CD4-positive, alpha-beta T cell treated with Interleukin-2 at 100 ng/mL for 4 hours (primary cell): Measurements from ENCODE around the gene FBXW12.
"Not testable (repeated sequence)": the region's sequence is repeated elsewhere in the genome, so short reads cannot be mapped to it uniquely, and the experiment has no call there.

ENCODE experiments used
- DNase-seq: peaks from one replicate; pipeline ENCODE4 v3.0.0-alpha.2; 2020; ENCODE audit warnings: low spot score

Gene FBXW12

DNA sequence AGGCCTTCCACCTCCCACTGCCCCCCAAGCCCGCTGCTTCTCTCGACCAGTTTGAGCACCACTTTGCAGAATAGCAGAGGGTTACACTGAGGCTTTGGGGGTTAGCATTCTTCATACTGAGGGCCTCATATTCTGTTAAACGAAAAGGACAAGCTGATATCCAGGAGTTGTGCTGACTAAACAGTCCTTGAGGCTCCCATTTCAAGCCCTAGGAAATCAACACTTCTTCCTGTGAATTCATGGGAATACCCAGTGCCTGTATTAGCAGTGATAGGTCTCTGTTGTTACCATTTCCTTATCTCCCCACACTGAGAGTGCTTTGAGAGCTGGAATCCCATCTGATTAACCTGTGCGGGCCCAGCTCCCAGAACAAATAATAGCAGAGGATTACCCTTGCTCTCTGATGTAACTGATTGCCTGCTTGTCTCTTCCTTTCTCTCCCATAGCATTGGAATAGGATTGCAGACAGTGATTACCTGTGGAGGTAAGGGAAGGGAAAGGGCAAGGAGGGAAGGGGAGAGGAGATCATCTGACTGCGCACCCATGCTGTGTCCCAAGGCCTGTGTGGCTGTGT lies 930 bp downstream of the FBXW12 start:
- DNase-seq: no peak

DNA sequence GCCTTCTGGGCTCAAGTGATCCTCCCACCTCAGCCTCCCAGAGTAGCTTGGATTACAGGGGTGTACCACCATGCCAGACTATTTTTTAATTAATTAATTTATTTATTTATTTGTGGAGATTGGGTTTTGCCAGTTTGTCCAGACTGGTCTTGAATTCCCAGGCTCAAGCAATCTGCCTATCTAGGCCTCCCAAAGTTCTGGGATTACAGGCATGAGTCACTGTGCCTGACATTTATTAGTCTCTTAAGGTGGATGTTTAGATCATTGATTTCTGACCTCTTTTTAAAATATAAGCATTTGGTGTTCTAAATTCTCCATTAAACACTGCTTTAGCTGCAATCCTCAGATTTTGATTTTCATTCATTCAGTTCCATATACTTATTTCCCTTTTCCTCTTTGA lies 15.6 kb downstream of the FBXW12 start:
- DNase-seq: no peak

DNA sequence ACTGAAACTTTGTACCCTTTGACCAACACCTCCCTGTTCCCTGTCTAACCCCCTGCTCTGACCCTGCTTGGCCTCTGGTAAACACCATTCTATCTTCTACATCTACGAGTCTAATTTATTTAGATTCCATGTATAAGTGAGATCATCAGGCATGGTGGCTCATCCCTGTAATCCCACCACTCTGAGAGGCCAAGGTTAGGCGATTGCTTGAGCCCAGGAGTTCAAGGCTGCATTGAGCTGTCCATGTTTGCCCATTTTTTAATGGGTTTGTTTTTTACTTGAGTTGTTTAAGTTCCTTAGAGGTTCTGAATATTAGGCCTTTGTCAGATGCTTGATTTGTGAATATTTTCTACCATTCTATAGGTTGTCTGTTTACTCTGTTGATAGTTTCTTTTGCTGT lies 16.9 kb downstream of the FBXW12 start:
- DNase-seq: no peak

DNA sequence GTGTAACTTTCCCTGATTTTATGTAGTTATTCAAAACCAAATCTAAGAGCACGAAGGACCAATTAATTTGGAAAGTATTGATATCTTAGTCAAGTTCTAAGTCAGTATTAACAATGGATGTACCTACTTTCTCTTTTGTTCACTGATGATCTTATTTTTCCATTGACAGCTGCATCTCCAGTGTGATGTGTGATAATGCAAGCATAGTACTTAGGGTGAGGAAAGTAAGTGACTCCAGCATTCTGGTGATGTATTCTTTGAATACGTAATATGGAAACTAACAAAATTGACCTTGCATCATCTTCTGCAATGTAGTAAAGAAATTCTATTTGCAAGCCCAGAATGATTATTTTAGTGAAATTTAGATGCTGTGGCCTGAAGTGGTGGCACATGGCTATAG lies 22.4 kb downstream of the FBXW12 start:
- DNase-seq: no peak

DNA sequence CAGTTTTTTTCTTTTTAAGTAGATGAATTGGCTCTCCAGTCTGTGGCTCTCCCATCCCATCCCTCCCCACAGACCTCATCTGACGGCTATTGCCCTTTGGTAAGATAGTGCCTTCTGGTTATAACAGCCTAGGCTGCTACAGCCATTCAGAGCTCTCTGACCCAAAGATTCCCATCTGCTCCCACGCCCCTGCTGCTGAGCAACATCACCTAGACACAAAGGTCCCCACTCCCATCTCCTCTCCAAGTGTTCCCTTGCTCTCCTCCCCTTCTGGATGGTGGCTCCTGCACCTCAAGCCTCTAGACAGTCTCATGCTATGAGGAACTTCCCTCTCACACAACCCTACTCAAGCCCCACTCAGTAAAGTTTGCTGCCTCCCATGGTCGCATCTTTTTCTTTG lies 23.7 kb downstream of the FBXW12 start:
- DNase-seq: no peak

DNA sequence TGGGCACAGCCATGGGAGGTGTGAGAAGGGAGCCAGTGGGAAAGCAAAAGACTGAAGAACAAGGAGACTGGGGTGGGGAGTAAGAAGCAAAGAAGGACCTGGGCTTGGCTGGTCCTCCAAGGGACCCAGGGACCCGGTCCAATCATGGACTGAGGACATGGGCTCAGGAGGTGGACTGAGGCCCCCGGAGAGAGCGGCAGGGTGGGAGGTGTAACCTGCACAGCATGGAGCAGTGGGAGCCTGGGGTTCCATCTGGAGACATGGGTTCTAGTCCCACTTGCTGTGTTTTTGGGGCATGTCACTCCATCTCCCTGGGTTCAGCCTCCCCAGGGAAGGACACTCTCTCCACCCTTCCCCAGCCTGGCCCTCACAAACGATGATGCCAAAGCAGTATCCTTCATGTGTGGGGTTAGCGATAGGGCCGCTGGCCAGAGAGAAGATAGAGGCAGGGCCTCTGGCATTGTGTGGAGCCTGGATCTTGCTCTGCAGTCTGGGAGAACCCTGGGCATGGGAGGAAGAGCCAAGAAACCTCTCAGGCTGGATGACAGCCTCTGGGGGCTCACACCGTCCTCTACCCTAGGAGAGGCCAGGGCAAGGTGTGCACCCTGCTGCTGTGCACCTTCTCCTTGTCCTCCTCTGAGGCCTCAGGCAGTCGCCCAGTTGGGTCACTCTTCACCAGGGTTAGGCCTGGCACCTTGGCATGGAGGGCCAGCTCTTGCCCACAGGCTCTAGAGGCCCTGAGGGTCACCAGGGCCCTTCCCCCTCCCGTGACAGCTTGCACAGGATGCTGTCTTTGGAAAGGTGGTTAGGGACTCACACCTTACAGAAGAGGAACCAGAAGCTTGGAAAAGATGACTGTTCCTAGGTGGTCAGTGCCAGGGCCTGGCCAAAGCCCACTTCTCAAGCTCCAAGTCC lies 26.0 kb downstream of the FBXW12 start:
- no peak for DNase-seq

DNA sequence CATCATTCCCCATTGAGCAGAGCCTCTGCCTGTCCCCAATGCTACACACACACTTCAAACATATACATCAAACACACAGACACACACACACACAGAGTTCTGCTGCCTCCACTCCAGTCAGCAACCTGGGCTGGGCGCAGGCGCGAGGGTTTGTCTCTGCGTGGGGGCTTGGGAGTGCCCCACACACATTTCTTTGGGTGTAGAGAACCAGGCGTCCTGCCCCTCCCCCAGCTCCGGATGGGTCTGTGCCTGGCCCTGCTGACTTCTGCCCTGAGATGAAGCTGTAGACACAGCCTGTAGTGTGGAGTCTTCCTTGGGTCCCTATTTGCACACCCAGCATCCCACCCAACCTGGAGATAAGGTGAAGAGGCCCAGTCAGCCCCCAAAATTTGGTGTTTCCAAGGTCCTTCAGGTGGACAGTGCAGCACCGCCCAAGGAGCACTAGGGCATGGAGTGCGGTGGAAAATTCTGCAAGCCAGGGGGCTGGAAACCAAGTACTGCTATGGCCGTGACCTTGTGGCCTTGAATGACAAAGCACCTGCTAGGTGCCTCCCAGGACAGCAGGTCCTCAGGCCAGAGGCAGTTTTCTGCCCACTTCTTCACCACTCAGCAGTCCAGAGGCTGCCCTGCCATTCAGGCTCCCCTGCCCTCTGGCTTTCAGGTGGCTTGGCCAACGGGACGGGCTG lies 26.8 kb downstream of the FBXW12 start:
- DNase-seq: no peak

DNA sequence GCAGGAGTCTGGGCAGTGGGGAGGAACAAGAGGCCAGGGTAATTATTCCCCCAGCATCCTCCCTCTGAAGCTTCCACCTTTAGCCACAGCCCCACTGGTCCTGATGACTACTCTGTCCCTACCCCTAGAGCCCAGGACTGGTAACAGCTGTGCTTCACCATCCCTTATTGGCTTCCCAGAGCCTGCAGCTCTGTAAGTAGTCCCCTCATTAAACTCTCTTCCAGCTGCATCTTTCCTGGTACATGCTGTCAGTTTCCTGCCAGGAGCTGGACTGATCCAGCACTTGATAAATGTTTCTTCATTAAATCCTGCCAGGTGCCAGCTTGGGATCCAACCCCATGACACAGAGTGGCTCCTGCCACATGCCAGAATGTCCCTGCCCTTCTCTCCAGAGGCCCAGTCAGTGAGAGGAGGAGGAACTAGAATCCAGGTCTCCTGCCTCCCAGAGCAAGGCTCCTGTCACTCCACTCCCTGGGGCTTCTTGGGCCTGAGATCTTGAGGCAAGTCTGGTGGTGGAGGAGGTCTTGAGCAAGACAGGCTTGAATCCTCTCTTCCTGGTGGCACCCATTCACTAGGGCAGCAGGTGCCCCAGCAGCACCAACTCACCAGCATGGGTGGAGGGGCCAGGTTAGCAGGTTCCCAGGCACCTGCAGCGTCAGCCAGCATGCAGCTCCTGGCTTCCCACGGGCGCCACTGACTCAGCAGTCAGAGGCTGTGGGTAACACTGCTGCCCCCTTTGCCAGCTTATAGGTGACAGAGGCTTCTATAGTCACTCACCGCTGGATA lies 27.6 kb downstream of the FBXW12 start:
- DNase-seq: no peak

DNA sequence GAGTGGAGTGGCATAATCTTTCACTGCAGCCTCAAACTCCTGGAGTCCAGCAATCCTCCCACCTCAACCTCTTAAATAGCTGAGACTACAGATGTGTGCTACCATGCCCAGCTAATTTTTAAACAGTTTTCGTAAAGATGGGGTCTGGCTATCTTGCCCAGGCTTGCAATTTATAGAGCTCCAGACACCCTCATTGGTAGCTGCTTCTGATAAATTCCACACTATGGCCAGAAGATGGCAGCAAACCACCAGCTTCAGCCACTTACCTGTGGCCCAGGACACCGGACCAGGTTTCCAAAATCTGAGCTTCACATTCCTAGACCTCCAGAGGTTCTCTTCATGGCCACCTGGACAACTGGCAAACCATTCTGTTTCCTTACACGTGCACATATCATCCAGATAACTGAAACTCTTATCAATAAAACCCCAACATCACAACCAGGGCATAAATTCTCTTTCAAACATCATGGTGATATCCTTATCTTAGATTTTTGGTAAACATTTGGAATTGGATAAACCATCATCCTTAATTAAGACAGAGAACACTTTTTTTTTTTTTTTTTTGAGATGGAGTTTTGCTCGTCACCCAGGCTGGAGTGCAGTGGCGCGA lies 28.9 kb downstream of the FBXW12 start:
- DNase-seq: peak; percentile 80

DNA sequence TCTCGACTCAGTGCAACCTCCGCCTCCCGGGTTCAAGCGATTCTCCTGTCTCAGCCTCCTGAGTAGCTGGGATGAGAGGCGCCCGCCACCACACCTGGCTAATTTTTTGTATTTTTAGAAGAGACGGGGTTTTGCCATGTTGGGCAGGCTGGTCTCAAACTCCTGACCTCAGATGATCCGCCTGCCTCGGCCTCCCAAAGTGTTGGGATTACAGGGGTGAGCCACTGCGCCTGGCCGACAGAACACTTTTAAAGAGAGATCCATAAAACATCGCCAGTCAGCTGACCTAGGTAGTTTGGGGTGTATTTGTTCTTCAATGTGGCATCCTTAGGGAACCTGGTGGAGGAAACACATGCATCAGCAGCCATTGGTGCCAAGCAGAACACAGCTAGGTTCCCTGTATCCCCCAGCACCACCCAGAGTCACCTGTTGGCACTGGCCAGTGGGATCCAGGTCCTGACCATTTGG lies 29.4 kb downstream of the FBXW12 start:
- DNase-seq: not testable (repeated sequence)

DNA sequence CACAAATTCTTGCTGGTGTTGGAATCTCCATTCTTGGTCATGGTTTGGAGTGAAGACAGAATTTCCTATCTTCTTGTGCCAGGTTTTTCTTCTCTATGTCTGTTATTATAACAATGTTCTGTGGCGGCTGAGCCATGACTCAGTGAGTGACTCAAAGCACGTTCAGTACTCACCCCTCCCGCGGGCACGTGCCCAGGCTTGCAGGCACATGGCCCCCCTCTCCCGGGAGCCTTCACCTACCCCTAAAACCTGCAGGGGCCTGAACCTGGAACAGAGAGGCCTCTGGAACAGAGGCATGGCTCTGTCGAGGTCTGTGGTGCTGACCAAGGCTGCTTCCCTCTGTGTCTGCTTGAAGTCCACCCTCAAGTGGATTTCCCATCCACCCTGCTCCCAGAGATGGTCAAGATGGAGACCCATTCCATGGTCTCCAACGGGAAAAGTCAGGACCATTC lies 30.3 kb downstream of the FBXW12 start:
- no peak for DNase-seq

DNA sequence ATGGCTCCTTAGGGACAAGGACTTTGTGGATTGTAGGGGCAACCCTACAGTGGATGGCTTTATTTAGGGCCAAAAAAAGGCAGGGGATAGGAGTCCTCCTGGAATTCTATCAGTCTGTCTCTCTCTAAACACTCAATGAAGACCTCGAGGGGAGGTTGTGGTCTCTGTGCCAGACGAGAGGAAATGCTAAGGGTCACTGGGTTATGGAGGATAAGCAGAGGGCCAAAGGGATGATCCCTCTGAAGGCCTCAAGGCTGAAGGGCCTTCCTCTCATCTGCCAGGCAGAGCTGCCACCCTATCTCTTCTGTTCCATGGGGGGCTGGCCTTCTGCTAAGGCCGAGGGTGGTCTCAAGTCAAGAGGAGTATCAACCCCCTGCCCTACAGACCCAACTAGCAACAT lies 30.9 kb downstream of the FBXW12 start:
- DNase-seq: no peak

DNA sequence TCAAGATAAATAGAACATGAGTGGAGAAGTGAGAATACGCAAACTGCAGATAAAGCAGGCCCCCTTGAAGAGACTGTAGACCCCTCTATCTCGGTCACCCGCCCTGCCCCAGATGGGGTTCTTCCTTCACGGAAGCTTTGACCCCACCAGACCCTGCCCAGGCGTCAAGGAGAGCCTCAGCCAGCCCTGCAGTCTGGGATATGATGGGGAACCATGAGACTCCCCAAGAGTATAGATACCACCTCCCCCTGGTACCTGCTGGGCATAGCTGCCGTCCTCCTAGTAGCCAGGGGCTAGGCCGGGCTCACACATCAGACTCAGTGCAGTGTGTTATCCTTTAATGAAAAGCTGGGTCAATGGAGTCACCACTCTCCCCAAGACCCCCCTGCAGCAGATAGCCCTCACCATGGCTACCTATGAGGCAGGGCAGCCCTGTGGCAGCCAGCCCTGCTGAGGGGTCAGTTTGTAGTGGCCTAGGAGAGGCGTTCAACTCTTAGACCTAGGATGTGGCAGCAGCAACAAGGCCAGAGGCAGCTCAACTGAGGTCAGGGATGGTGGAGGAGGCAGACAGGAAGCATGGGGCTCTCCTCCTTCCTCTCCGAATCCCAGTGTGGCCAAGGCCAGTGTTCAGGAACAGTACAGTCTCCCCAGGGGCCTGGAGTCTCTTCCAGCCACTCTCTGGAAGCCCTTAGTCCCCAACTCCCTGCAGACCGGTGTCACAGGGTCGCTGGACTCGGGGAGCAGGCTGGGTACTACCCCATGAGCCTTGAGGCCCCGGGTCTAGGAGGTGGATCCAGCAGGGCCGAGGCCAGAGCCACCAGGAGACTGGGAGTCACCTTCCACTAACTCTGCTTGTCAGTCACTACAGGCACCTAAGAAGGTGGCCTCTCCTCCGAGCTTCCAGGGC lies 31.8 kb downstream of the FBXW12 start:
- no peak for DNase-seq

DNA sequence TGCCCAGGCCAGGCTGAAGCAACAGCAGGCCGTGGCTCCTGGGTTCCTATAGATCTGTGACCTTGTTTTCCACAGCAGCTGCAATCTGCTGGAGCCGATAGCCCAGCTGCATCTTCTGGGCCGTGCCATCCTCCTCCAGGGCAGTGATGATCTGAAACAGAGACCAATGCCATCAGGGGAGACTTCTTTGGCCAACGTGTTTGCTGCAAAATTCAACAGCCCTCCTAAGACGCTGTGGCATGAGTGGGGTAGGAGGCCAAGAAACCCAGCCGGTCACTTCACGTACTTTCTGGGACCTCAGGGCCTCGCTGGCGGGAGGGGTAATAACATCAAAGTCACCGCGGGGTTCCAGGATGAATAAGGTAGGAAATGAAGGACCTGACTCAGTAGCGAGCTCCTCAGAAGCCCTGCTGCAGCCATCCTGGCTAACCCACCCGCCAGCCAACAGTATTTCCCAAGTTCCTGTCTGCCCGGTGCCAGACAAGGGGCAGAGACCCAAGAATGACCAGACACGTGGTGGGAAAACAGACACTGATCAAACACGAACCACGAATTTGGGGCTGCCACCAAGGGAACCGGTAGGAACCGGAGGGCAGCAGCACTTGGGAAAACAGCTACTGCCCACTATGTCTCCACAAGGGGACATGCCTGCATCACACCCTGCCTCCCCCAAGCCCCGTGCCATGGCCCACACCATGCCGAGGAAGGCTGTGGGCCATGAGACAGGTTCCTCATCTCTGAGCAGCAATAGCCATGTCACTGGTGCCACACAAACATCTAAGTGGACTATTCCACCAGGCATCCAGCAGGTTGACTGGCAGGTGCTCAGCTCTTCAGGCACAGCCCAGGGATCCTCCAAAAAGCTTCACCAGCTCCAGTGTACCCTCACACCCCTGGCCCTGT lies 32.7 kb downstream of the FBXW12 start:
- DNase-seq: no peak

DNA sequence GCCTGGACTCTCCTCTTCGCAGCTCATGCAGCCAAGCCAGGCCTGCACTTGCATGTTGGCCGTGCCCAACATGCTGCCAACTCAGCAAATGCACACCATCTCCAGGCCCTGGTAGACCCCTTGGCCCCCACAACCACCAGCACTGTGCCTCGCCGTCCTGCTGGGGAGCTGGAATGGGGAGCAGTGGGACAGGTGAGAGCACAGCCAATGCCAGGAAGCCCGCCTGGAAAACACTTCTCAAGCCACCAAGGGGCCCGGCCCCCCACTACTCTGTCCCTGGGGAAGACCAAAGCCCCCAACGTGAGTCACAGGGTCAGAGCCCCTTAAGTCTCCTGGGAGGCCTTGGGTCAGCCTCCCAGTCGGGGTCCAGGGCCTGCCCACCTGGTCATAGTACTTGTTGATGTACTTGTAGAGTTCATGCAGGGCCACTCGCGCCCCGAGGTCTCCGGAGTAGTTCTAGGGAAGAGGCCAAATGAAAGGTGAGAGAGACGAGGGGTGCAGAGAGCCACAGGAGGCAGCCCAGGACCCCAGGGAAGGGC lies 33.4 kb downstream of the FBXW12 start:
- DNase-seq: no peak

DNA sequence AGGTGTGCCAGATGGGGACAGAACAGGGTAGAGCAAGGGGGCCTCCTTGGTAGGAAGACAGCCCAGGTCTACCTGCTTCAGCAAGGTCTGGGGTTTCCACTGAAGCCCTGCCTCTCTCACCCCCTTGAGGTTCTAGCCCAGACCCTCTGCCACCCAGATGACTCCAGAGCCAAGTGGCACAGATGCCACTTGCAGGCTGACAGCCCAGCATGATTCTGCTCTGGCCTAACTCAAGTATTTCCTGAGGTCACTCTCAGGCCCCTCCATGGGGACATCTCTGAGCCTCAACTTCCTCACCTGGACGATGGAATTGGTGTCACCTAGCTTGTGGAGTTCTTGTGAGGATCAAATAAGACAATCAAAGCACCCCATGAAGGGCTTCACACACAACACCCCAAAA lies 34.0 kb downstream of the FBXW12 start:
- no peak for DNase-seq

DNA sequence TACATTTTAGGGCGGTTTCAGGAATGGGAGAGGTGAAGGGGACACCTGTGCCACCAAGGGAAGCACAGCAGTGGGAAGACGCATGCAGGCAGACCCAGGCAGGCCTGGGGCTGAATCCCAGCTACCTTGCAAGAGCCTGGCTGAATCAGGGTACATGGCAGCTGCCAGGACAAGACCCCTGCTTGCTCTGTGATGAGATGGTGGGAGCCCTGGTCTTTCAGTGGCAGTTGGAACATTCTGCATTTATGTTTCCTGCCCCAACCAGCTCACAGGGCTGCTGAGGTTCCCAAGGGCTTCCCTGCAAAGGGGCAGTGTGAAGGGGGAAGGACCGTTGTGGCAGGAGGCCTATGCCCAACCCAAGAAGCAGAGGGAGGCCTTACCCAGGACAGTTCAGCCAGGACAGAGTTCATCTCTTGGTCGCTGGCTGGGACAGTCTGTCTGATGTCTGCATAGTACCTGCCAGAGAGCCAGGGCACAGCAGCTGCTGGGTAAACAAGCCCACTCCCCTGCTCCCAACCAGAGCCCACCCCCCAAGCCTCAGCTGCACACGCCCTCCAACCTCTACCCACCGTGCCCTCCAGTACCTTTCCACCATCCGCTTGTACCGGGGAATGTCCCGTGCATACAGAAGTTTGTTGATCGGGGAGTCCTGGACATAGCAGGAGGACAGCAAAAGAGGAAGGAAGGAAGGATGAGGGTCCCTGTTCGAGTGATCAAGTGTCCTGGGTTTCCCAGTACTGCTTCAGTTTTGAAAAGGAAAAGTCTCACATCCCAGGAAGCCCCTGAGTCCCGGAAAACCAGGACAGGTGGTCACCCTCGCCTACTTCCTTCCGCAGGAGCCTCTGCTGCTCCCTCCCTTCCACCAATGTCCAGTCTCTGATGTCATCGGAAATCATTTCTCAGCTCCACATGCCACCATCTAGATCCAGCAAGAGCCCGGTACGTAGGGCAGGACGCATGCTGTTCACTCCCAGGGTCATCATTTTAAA lies 34.7 kb downstream of the FBXW12 start:
- DNase-seq: no peak

DNA sequence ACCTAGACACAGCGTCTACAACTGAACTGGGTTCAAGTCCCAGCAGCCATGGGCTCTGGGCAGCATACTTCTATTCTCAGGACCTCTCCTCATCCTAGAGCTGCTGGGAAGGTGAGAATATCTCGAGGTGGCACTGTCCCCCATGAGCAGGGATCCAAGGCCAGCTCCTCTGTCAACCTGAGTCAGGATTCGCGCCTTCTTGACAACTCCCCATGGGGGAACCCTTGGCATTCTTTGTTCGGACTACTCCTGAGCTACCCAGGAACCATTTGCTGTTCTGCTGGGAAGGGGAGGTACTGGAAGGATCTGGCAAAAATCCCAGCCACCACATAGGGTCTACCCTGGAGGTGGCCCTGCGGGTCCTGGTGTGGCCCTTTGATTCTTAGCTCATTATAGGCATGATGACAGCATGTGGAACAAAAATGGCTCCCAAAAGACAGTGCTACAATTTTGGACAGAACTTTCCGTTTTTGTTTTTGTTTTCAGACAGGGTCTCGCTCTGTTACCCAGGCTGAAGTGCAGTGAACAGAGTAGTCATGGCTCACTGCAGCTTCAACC lies 35.6 kb downstream of the FBXW12 start:
- no peak for DNase-seq
